Limb (tissue), 2 donors: ENCODE measurements around the gene TNIK.
A peak's percentile ranks its signal among the peaks of the same experiment; 100 is the strongest.

ENCODE experiments used
- DNase-seq, 2 donors: peaks; one replicate each; pipeline ENCODE4 v3.0.0-alpha.2; 2016; ENCODE audit errors: extremely low spot score in 2 of 2

Gene TNIK

GRCh38 chr3:171365489-171365888 lies 94.7 kb downstream of the TNIK start:
- DNase-seq, result peak in 1 of 2 donors; percentile 31

GRCh38 chr3:171364500-171364899 lies 95.7 kb downstream of the TNIK start:
- DNase-seq, result no peak

GRCh38 chr3:171363202-171363601 lies 97.0 kb downstream of the TNIK start:
- DNase-seq, result no peak

- DNase-seq, result no peak
Measured at GRCh38 chr3:171362575-171362974, 97.6 kb downstream of the TNIK start.

GRCh38 chr3:171358881-171359198 lies 101.4 kb downstream of the TNIK start:
- DNase-seq, result no peak

GRCh38 chr3:171358181-171358880 lies 101.9 kb downstream of the TNIK start:
- no peak for DNase-seq

- no peak for DNase-seq
Measured at GRCh38 chr3:171357721-171358120, 102.5 kb downstream of the TNIK start.

GRCh38 chr3:171356251-171356650 lies 104.0 kb downstream of the TNIK start:
- no peak for DNase-seq

- no peak for DNase-seq
Measured at GRCh38 chr3:171354706-171355582, 105.3 kb downstream of the TNIK start.

GRCh38 chr3:171354049-171354705 lies 106.0 kb downstream of the TNIK start:
- DNase-seq, result no peak

GRCh38 chr3:171353423-171353822 lies 106.8 kb downstream of the TNIK start:
- no peak for DNase-seq

GRCh38 chr3:171352387-171352935 lies 107.7 kb downstream of the TNIK start:
- no peak for DNase-seq

- no peak for DNase-seq
Measured at GRCh38 chr3:171351676-171352075, 108.5 kb downstream of the TNIK start.

GRCh38 chr3:171350364-171350763 lies 109.8 kb downstream of the TNIK start:
- no peak for DNase-seq

GRCh38 chr3:171349392-171349791 lies 110.8 kb downstream of the TNIK start:
- DNase-seq, result no peak

GRCh38 chr3:171348121-171348520 lies 112.1 kb downstream of the TNIK start:
- peak; percentile 48 to 63 for DNase-seq

GRCh38 chr3:171347301-171348039 lies 112.7 kb downstream of the TNIK start:
- DNase-seq, result no peak

- no peak for DNase-seq
Measured at GRCh38 chr3:171346582-171347300, 113.5 kb downstream of the TNIK start.

GRCh38 chr3:171346019-171346418 lies 114.2 kb downstream of the TNIK start:
- DNase-seq, result no peak

- DNase-seq, result no peak
Measured at GRCh38 chr3:171345107-171345843, 114.9 kb downstream of the TNIK start.
